ENCODE measurements around the gene TRMT6.

Gene TRMT6

DNA sequence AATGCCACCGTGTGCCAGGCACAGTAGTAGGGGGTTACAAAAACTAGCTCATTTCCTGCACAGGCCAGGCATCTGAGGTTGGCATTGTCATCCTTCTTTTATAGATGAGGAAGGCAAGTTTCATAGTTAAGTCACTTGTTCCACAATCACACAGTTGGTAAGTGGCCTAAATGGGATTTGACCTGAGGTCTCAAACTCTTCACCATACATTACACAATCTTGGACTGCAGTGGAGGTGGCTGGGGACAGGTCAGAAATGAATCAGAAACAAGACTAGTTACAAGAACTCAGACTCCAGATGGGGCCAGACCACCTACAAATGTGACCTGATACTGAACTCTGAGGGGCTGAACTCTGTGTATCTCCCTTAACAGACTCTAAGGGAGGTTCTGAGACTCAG, 49.4 kb downstream of the TRMT6 start:
- TF ChIP-seq, protein P1, sequence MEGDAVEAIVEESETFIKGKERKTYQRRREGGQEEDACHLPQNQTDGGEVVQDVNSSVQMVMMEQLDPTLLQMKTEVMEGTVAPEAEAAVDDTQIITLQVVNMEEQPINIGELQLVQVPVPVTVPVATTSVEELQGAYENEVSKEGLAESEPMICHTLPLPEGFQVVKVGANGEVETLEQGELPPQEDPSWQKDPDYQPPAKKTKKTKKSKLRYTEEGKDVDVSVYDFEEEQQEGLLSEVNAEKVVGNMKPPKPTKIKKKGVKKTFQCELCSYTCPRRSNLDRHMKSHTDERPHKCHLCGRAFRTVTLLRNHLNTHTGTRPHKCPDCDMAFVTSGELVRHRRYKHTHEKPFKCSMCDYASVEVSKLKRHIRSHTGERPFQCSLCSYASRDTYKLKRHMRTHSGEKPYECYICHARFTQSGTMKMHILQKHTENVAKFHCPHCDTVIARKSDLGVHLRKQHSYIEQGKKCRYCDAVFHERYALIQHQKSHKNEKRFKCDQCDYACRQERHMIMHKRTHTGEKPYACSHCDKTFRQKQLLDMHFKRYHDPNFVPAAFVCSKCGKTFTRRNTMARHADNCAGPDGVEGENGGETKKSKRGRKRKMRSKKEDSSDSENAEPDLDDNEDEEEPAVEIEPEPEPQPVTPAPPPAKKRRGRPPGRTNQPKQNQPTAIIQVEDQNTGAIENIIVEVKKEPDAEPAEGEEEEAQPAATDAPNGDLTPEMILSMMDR (conservative IDR thresholded peaks at IDR 0.05) = no peak
- H3K27ac ChIP-seq = no peak overlapping the region

DNA sequence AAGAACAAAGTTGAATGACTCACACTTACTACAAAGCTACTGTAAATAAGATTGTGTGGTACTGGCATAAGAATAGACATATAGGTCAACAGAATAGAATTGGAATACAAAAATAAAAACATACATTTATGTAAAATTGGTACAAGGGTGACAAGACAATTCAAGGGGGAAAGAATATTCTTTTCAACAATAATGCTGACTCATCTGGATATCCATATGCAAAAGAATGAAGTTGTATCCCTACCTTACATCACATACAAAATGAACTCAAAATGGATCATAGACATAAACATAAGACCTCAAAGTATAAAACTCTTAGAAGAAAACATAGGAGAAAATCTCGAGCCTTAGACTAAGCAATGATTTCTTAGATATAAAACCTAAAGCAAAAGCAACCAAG, 50.9 kb downstream of the TRMT6 start:
- TF ChIP-seq, protein P1 (conservative IDR thresholded peaks at IDR 0.05) = no peak
- no peak overlapping the region for H3K27ac ChIP-seq

DNA sequence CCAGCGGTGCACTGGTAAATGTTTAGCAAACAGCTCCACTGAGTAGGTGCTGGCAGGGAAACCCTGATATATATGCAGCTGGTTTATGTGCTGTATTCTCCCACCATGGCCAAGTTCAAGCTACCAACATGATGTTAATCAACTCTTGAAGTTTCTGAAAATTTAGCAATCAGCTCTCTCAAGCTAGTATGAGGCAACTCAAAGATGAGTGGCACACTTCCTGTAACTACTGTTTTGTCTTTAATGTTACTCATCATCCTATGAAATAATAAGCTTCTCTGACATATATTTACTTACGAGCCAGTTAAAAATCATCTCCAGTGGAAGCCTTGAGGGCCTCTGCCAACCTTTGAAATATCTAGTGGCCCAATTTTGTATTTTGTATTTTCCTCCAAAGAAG, 54.7 kb downstream of the TRMT6 start:
- TF ChIP-seq, protein P1 (conservative IDR thresholded peaks at IDR 0.05) = no peak
- H3K27ac ChIP-seq = no peak overlapping the region

GRCh38 chr20:5893621-5894020, 56.7 kb downstream of the TRMT6 start:
- no peak overlapping the region for H3K27ac ChIP-seq
- TF ChIP-seq, protein P1 (conservative IDR thresholded peaks at IDR 0.05) = no peak

GRCh38 chr20:5893052-5893451, 57.3 kb downstream of the TRMT6 start:
- TF ChIP-seq, protein P1 (conservative IDR thresholded peaks at IDR 0.05) = no peak
- H3K27ac ChIP-seq = no peak overlapping the region

- TF ChIP-seq, protein P1 (conservative IDR thresholded peaks at IDR 0.05) = no peak
- no peak overlapping the region for H3K27ac ChIP-seq
These were observed 59.4 kb downstream of the TRMT6 start for GRCh38 chr20:5890773-5891441.

DNA sequence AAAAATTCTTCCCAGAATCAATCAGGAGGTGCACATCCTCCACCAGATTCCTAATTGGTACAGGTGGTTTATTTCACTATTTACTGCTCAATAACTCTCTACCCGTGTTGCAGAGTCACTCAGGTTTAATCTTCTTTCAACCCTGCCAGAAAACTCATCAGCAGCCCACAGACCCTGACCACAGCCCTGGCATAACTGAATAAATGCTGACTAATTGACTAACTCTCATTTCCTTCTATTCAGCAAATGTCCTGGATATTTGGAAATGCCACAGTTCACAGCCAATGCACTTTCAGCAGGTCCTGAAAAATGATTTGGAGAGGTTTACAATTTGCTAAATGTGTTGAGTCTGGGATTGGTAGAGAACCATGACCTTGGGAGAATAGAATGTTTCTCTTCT, 62.3 kb downstream of the TRMT6 start:
- H3K27ac ChIP-seq = no peak overlapping the region
- TF ChIP-seq, protein P1 (conservative IDR thresholded peaks at IDR 0.05) = no peak
